PC-9 (cell line): Measurements from ENCODE around the gene ERGIC1. TPM values are rescaled to one million over a fixed set of nuclear protein-coding genes. Genes with fewer than 3 reads are reported as not detected.
A peak's percentile ranks its signal among the peaks of the same experiment; 100 is the strongest.

Experiments
- BruUV-seq: library from RNA; stranded (reverse); fragments of 400-500 nt; replicated peaks from 2 replicates; lab custom pipeline; 2021; lab: Mats Ljungman, UMichigan
- CTCF ChIA-PET: fragments of 300-600 bp; sonication (Branson Sonifier 250); formaldehyde crosslinking; loops from one replicate; lab custom pipeline; 2022; ENCODE audit warnings: antibody characterized with exemption; lab: Charles Lee
- POLR2A ChIA-PET: fragments of 300-600 bp; sonication (Branson Sonifier 250); formaldehyde crosslinking; loops from one replicate; lab custom pipeline; 2022; ENCODE audit warnings: antibody characterized with exemption; ENCODE audit not compliant: unreplicated experiment; lab: Charles Lee
- DNase-seq, 2 experiments: peaks; one replicate each; pipeline versions ENCODE4 v3.0.0 to v3.0.0-alpha.2; 2015 to 2022; ENCODE audit warnings: mixed read lengths in 1 of 2
- H2AFZ ChIP-seq: fragments of 200-600 bp; sonication (generic); 2 replicates; pipeline ENCODE4 v1.8.1; 2017; ENCODE audit warnings: antibody characterized with exemption
- H3F3A ChIP-seq: fragments of 200-600 bp; sonication (generic); 2 replicates; pipeline ENCODE4 v1.8.1; 2017; ENCODE audit warnings: antibody characterized with exemption, mild to moderate bottlenecking, low read depth; ENCODE audit not compliant: insufficient read depth
- H3K27ac ChIP-seq: fragments of 200-600 bp; sonication (generic); 2 replicates; pipeline ENCODE4 v1.6.1; 2016; ENCODE audit warnings: mixed run types
- H3K27me3 ChIP-seq: fragments of 200-600 bp; sonication (generic); 2 replicates; pipeline ENCODE4 v1.6.1; 2016; ENCODE audit warnings: low read depth, mixed run types; ENCODE audit not compliant: insufficient read depth
- H3K36me3 ChIP-seq: fragments of 200-600 bp; sonication (generic); 2 replicates; pipeline ENCODE4 v1.6.1; 2016; ENCODE audit warnings: low read depth, mixed run types
- H3K4me1 ChIP-seq: fragments of 200-600 bp; sonication (generic); replicated peaks from 2 replicates; pipeline ENCODE4 v1.6.1; 2016; ENCODE audit warnings: mixed run types; ENCODE audit not compliant: insufficient read depth
- H3K4me2 ChIP-seq: fragments of 200-600 bp; sonication (generic); 2 replicates; pipeline ENCODE4 v1.6.1; 2017; ENCODE audit warnings: mixed run types
- H3K4me3 ChIP-seq: fragments of 200-600 bp; sonication (generic); 2 replicates; pipeline ENCODE4 v1.6.1; 2016; ENCODE audit warnings: mixed run types
- H3K79me2 ChIP-seq: fragments of 200-600 bp; sonication (generic); 2 replicates; pipeline ENCODE4 v1.6.1; 2017; ENCODE audit warnings: low read depth, mixed run types
- H3K9me2 ChIP-seq: fragments of 200-600 bp; sonication (generic); 2 replicates; pipeline ENCODE4 v1.8.1; 2017; ENCODE audit warnings: mild to moderate bottlenecking; ENCODE audit not compliant: insufficient read depth
- H3K9me3 ChIP-seq: fragments of 200-600 bp; sonication (generic); 2 replicates; pipeline ENCODE4 v1.8.1; 2016; ENCODE audit warnings: low read depth; ENCODE audit not compliant: insufficient read depth
- H4K20me1 ChIP-seq: fragments of 200-600 bp; sonication (generic); 2 replicates; pipeline ENCODE4 v1.8.1; 2017; ENCODE audit not compliant: insufficient read depth
- EZH2 ChIP-seq: fragments of 200-600 bp; sonication (generic); IDR thresholded peaks from 2 replicates; pipeline ENCODE4 v1.8.0; 2017; ENCODE audit warnings: antibody characterized with exemption, low read depth
- intact Hi-C: fragments of 100-400 bp; cut with micrococcal nuclease; formaldehyde crosslinking; loops from one replicate; pipeline ENCODE4 v1.10.0; 2022; ENCODE audit not compliant: unreplicated experiment
- total RNA-seq: library from RNA; stranded (reverse); gene quantifications from 2 replicates; pipeline ENCODE4 v1.2.3, GENCODE V29; 2021
- TF ChIP-seq, protein P1 (sequence below): fragments of 200-600 bp; sonication (generic); conservative IDR thresholded peaks from 2 replicates; pipeline ENCODE4 v1.6.1; 2017; ENCODE audit warnings: mixed run types, antibody characterized with exemption, mild to moderate bottlenecking, moderate library complexity

Gene ERGIC1
- total RNA-seq, 1 experiment from 2014 or later, result 159 TPM

DNA sequence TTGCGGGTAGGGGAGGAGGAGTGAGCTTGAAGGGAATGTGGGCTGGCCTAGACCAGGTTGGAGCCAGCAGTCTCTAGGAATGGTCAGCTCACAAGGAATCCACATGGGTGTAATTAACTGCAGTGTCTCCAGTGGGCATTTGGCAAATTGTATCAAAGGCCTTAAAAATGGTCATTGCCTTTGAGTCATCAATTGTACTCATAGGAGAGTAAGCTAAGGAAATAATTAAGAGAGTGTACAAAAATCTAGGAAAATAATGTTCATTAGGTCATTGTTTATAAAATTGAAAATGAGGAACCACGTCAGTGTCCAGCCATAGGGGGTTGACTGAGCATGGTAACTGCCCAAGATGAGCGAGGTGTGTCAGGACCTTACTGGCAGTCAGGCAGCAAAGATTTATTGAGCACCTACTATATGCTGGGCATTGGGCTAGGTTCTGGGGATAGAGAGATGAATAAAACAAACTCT is 95.4 kb downstream of the ERGIC1 start:
- intact Hi-C loops, result no loop called here
- ChIA-PET POLR2A (interaction anchor here (0.7 kb wide), 1 partner anchor 626 kb away, joined by 6 read pairs; no protein-coding TSS in a partner anchor), CTCF (no interaction called here)
- Histone ChIP-seq H3K4me3 (no peak overlapping the region), H3K4me2 (no peak overlapping the region), H3K79me2 (no peaks in the 10 kb centered on the region), H3K9me3 (no peaks in the 10 kb centered on the region), H3K27me3 (no peaks in the 10 kb centered on the region), H3F3A (peaks cover 29% of the 10 kb centered on the region), H3K9me2 (no peaks in the 10 kb centered on the region), H3K4me1 (peaks cover 22% of the 10 kb centered on the region), H3K36me3 (no peaks in the 10 kb centered on the region), H2AFZ (no peak overlapping the region), H4K20me1 (no peaks in the 10 kb centered on the region), H3K27ac (no peak overlapping the region)
- TF ChIP-seq EZH2, result no peak
- TF ChIP-seq, protein P1, sequence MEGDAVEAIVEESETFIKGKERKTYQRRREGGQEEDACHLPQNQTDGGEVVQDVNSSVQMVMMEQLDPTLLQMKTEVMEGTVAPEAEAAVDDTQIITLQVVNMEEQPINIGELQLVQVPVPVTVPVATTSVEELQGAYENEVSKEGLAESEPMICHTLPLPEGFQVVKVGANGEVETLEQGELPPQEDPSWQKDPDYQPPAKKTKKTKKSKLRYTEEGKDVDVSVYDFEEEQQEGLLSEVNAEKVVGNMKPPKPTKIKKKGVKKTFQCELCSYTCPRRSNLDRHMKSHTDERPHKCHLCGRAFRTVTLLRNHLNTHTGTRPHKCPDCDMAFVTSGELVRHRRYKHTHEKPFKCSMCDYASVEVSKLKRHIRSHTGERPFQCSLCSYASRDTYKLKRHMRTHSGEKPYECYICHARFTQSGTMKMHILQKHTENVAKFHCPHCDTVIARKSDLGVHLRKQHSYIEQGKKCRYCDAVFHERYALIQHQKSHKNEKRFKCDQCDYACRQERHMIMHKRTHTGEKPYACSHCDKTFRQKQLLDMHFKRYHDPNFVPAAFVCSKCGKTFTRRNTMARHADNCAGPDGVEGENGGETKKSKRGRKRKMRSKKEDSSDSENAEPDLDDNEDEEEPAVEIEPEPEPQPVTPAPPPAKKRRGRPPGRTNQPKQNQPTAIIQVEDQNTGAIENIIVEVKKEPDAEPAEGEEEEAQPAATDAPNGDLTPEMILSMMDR, result no peak
- DNase-seq, result no peak
- BruUV-seq, result no TSS peak

DNA sequence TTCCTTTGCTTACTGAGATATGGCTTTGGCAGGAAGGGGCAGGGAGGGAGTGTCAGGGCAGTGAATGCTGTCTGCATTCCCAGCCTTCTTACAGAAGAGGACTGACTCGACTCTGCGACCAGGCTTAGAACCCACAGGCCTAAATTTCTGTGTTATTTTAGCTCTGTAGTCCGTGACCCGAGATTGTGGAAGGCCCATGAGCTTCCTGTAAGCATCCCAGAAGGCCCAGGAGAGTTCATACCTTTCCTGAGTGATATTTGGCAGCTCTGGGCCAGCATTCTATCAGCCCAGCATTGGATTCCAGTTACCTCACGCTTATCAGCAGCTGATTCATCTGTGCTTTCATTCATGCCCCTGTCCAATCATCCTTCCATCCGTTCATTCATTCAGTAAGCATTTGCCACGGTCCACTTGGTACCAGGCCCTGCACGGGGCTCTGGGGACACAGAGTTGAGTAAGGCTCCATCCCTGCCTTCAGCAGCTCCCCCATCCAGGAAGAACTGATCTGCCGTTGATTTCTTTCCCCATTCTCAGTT is 97.0 kb downstream of the ERGIC1 start:
- POLR2A ChIA-PET, result no interaction called here
- no peaks in the 10 kb centered on the region for H3K27me3 ChIP-seq
- no peaks in the 10 kb centered on the region for H4K20me1 ChIP-seq
- BruUV-seq, result no TSS peak
- no peak overlapping the region for H3K4me3 ChIP-seq
- no peak overlapping the region for H2AFZ ChIP-seq
- H3K4me2 ChIP-seq, result peak overlapping the region; percentile 2
- peaks cover 29% of the 10 kb centered on the region for H3F3A ChIP-seq
- no peaks in the 10 kb centered on the region for H3K79me2 ChIP-seq
- CTCF ChIA-PET, result interaction anchor here (0.5 to 3.3 kb wide), 7 partner anchors 26 to 407 kb away, joined by 3 to 19 read pairs (median 4); partner anchors contain the start of gene DUSP1
- H3K9me2 ChIP-seq, result no peaks in the 10 kb centered on the region
- TF ChIP-seq EZH2, result no peak
- TF ChIP-seq, protein P1, result no peak
- H3K27ac ChIP-seq, result peak overlapping the region; percentile 45
- H3K4me1 ChIP-seq, result peaks cover 22% of the 10 kb centered on the region
- peak; percentile 56 to 77 for DNase-seq
- intact Hi-C loops, result loop anchor here (1.0 kb wide), 1 partner anchor 27 kb away; no protein-coding TSS in a partner anchor
- H3K36me3 ChIP-seq, result 0 out of 2 replicates have a peak, but pooled peaks cover 9% of the 10 kb centered on the region
- H3K9me3 ChIP-seq, result no peaks in the 10 kb centered on the region

DNA sequence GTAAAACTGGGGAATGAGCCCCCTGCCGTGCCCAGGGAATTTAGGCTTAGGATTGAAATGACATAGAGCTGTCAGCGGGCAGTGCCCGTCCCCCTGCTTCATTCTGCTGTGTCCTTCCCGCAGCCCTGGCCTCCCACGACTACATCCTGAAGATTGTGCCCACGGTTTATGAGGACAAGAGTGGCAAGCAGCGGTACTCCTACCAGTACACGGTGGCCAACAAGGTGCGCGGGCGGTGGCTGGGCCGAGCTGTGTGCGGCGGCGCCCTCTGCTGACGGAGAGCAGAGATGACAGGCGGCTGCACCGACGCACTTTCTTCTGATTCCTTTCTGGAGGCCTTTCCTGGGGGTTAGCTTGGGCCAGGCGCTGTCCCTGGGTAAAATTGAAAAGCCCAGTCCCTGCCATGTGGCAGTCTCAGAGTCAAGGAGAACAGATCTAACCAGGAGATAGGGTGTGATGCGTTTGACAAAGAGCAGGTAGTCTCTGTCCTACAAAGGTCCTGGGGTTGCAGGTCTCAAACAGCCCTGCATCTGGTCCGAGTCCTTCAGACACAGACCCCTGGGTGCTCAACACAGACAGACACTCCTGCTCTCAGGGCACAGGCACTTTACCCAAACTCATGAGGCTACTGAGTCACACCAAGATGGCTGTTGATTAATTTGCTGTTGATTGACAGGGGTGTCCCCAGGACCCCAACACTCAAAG is 98.4 kb downstream of the ERGIC1 start:
- ChIA-PET POLR2A (interaction anchor here (0.6 kb wide), 1 partner anchor 51 kb away, joined by 3 read pairs; no protein-coding TSS in a partner anchor), CTCF (interaction anchor here (0.6 to 3.3 kb wide), 3 partner anchors 9 to 218 kb away, joined by 4 to 19 read pairs (median 6); no protein-coding TSS in a partner anchor)
- Histone ChIP-seq H3K79me2 (no peaks in the 10 kb centered on the region), H3K27ac (no peak overlapping the region), H3K4me1 (peaks cover 22% of the 10 kb centered on the region), H3K4me3 (no peak overlapping the region), H2AFZ (no peak overlapping the region), H3K9me2 (no peaks in the 10 kb centered on the region), H3F3A (peaks cover 29% of the 10 kb centered on the region), H3K4me2 (no peak overlapping the region), H3K27me3 (no peaks in the 10 kb centered on the region), H3K9me3 (no peaks in the 10 kb centered on the region), H4K20me1 (no peaks in the 10 kb centered on the region), H3K36me3 (0 out of 2 replicates have a peak, but pooled peaks cover 10% of the 10 kb centered on the region)
- intact Hi-C loops, result loop anchor here (1.0 kb wide), 4 partner anchors 162 to 453 kb away; no protein-coding TSS in a partner anchor
- peak in 1 of 2 experiments; percentile 70 for DNase-seq
- no peak for TF ChIP-seq EZH2
- TF ChIP-seq, protein P1, result peak; percentile 85
- BruUV-seq, result no TSS peak
